HepG2 (cell line): Measurements from ENCODE around the gene NELL2.

Source experiments
- FOXA1 ChIP-seq, 2 experiments: fragments of 450-650 bp in 1 of 2; sonication (generic) in 1 of 2; formaldehyde crosslinking in 1 of 2; IDR thresholded peaks; 2 replicates each; pipeline versions ENCODE4 v1.4.0 to v1.6.1; 2016 to 2020; ENCODE audit warnings: missing genetic modification reagents in 1 of 2
- FOXP1 ChIP-seq, 2 experiments: fragments of 450-650 bp in 1 of 2; IDR thresholded peaks; 2 replicates each; pipeline ENCODE4 v1.6.1; 2017 to 2018; ENCODE audit warnings: antibody characterized with exemption in 1 of 2
- JUNB ChIP-seq: sonication (generic); formaldehyde crosslinking; IDR thresholded peaks from 2 replicates; pipeline ENCODE4 v1.8.0; 2022; ENCODE audit warnings: missing genetic modification reagents, mild to moderate bottlenecking, borderline replicate concordance
- NR3C1 ChIP-seq: sonication (generic); formaldehyde crosslinking; IDR thresholded peaks from 2 replicates; pipeline ENCODE4 v1.4.0; 2020; ENCODE audit warnings: missing genetic modification reagents
- PCBP1 ChIP-seq: fragments of 200-400 bp; formaldehyde crosslinking; IDR thresholded peaks from 2 replicates; pipeline ENCODE4 v1.6.1; 2017; ENCODE audit warnings: mild to moderate bottlenecking, low read depth, low read length, borderline replicate concordance
- PRPF4 ChIP-seq: fragments of 200-400 bp; formaldehyde crosslinking; IDR thresholded peaks from 2 replicates; pipeline ENCODE4 v1.6.1; 2016; ENCODE audit warnings: low read length, low read depth; ENCODE audit not compliant: poor library complexity, severe bottlenecking
- SP1 ChIP-seq, 2 experiments: fragments of 450-650 bp in 1 of 2; sonication (generic) in 1 of 2; formaldehyde crosslinking in 1 of 2; IDR thresholded peaks; 2 replicates each; pipeline versions ENCODE4 v1.4.0 to v1.6.1; 2016 to 2020; ENCODE audit warnings: missing genetic modification reagents in 1 of 2
- SPEN ChIP-seq: sonication (generic); formaldehyde crosslinking; IDR thresholded peaks from 2 replicates; pipeline ENCODE4 v1.5.1; 2020; ENCODE audit warnings: low read depth, mild to moderate bottlenecking, missing genetic modification reagents
- ZBTB21 ChIP-seq: sonication (generic); formaldehyde crosslinking; IDR thresholded peaks from 2 replicates; pipeline ENCODE4 v1.4.0; 2020; ENCODE audit warnings: missing genetic modification reagents
- ZNF451 ChIP-seq: sonication (generic); formaldehyde crosslinking; IDR thresholded peaks from 2 replicates; pipeline ENCODE4 v1.5.0; 2020; ENCODE audit warnings: mild to moderate bottlenecking, missing genetic modification reagents
- TF ChIP-seq, protein P1 (sequence below): sonication (generic); formaldehyde crosslinking; IDR thresholded peaks from 2 replicates; pipeline ENCODE4 v1.4.0; 2020; ENCODE audit warnings: mild to moderate bottlenecking, missing genetic modification reagents
- TF ChIP-seq, protein P2 (sequence below): sonication (generic); formaldehyde crosslinking; IDR thresholded peaks from 2 replicates; pipeline ENCODE4 v1.5.0; 2020; ENCODE audit warnings: mild to moderate bottlenecking, missing genetic modification reagents, moderate library complexity
- TF ChIP-seq, protein P3 (sequence below): sonication (generic); formaldehyde crosslinking; IDR thresholded peaks from 2 replicates; pipeline ENCODE4 v1.4.0; 2020; ENCODE audit warnings: low read depth, mild to moderate bottlenecking, missing genetic modification reagents

DNA sequence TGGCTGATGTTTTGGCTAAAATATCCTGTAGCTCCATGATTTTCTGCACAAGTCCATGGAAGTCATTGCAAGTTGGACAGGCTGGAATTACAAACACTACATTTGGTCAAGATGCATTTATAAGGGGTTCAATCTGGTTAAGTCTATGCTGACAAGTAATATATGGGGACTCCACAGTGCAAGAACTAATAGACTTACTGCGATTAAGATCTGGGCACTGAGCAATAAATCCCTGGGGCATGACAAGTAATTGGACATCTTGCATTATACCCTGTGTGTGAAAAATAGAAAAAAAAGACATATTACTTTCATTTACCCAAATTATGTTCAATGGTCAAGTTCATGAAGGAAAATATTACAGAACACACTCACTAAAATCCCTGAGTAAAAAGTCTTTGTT is 99.1 kb downstream of the NELL2 start:
- TF ChIP-seq SPEN (CRISPR knock-in tag): no peak
- TF ChIP-seq PRPF4: no peak
- TF ChIP-seq FOXP1 (IDR thresholded peaks at IDR 0.05): no peak
- no peak for TF ChIP-seq FOXP1 (CRISPR knock-in tag; IDR thresholded peaks at IDR 0.05)
- TF ChIP-seq, protein P1, sequence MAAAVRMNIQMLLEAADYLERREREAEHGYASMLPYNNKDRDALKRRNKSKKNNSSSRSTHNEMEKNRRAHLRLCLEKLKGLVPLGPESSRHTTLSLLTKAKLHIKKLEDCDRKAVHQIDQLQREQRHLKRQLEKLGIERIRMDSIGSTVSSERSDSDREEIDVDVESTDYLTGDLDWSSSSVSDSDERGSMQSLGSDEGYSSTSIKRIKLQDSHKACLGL: no peak
- no peak for TF ChIP-seq NR3C1 (CRISPR knock-in tag)
- TF ChIP-seq, protein P2, sequence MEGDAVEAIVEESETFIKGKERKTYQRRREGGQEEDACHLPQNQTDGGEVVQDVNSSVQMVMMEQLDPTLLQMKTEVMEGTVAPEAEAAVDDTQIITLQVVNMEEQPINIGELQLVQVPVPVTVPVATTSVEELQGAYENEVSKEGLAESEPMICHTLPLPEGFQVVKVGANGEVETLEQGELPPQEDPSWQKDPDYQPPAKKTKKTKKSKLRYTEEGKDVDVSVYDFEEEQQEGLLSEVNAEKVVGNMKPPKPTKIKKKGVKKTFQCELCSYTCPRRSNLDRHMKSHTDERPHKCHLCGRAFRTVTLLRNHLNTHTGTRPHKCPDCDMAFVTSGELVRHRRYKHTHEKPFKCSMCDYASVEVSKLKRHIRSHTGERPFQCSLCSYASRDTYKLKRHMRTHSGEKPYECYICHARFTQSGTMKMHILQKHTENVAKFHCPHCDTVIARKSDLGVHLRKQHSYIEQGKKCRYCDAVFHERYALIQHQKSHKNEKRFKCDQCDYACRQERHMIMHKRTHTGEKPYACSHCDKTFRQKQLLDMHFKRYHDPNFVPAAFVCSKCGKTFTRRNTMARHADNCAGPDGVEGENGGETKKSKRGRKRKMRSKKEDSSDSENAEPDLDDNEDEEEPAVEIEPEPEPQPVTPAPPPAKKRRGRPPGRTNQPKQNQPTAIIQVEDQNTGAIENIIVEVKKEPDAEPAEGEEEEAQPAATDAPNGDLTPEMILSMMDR (CRISPR knock-in tag): no peak
- TF ChIP-seq SP1 (IDR thresholded peaks at IDR 0.05): no peak
- TF ChIP-seq SP1 (CRISPR knock-in tag; IDR thresholded peaks at IDR 0.05): no peak
- no peak for TF ChIP-seq ZNF451
- TF ChIP-seq JUNB: no peak
- no peak for TF ChIP-seq FOXA1 (IDR thresholded peaks at IDR 0.05)
- TF ChIP-seq FOXA1 (CRISPR knock-in tag; IDR thresholded peaks at IDR 0.05): no peak
- TF ChIP-seq ZBTB21 (CRISPR knock-in tag): no peak
- TF ChIP-seq, protein P3, sequence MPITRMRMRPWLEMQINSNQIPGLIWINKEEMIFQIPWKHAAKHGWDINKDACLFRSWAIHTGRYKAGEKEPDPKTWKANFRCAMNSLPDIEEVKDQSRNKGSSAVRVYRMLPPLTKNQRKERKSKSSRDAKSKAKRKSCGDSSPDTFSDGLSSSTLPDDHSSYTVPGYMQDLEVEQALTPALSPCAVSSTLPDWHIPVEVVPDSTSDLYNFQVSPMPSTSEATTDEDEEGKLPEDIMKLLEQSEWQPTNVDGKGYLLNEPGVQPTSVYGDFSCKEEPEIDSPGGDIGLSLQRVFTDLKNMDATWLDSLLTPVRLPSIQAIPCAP (CRISPR knock-in tag): no peak
- TF ChIP-seq PCBP1: no peak
